ENCODE measurements around the gene EFS. TPM values are rescaled to one million over a fixed set of nuclear protein-coding genes. Genes with fewer than 3 reads are reported as not detected.

Gene EFS
- total and polyA plus RNA-seq, 9 donors: 10.8 to 44.2 (median 29.2) TPM

GRCh38 chr14:23362200-23362599 is 2.8 kb downstream of the EFS start:
- Histone ChIP-seq H3K27me3 (no peaks in the 10 kb centered on the region), H3K27ac (no peak overlapping the region), H3K4me1 (ENCODE audit: insufficient read depth) (no peaks in the 10 kb centered on the region), H3K4me3 (no peak overlapping the region), H3K9me3 (no peaks in the 10 kb centered on the region), H3K36me3 (no peaks in the 10 kb centered on the region)
- TF ChIP-seq POLR2A (IDR thresholded peaks at IDR 0.05) (no peak), CTCF (IDR thresholded peaks at IDR 0.05) (no peak), EP300 (IDR thresholded peaks at IDR 0.05) (no peak)
- no peak for DNase-seq
- intact Hi-C loops (cut with DNase I): loop anchor here in 1 of 4 donors (1.0 kb wide), 1 partner anchor 42 kb away; no protein-coding TSS in a partner anchor
- 66 to 76% (median 70%) methylated on average over 3 of the region's 3 CpGs for WGBS, 3 donors

- WGBS, 3 donors: 76 to 93% (median 77%) methylated on average over 6 of the region's 6 CpGs
- Histone ChIP-seq H3K27ac (no peak overlapping the region), H3K27me3 (no peaks in the 10 kb centered on the region), H3K9me3 (no peaks in the 10 kb centered on the region), H3K4me1 (ENCODE audit: insufficient read depth) (no peaks in the 10 kb centered on the region), H3K4me3 (no peak overlapping the region), H3K36me3 (no peaks in the 10 kb centered on the region)
- no peak for DNase-seq
- no peak for TF ChIP-seq EP300 (IDR thresholded peaks at IDR 0.05)
- TF ChIP-seq CTCF (IDR thresholded peaks at IDR 0.05): no peak
- TF ChIP-seq POLR2A (IDR thresholded peaks at IDR 0.05): no peak
- intact Hi-C loops (cut with DNase I): loop anchor here in 1 of 4 donors (1.0 kb wide), 1 partner anchor 41 kb away; no protein-coding TSS in a partner anchor
Observed at GRCh38 chr14:23361763-23362162, 3.2 kb downstream of the EFS start.

GRCh38 chr14:23361320-23361719 is 3.7 kb downstream of the EFS start:
- Histone ChIP-seq H3K4me3 (no peak overlapping the region), H3K9me3 (no peaks in the 10 kb centered on the region), H3K4me1 (ENCODE audit: insufficient read depth) (no peaks in the 10 kb centered on the region), H3K36me3 (no peaks in the 10 kb centered on the region), H3K27ac (no peak overlapping the region), H3K27me3 (no peaks in the 10 kb centered on the region)
- TF ChIP-seq POLR2A (IDR thresholded peaks at IDR 0.05) (no peak), EP300 (IDR thresholded peaks at IDR 0.05) (no peak), CTCF (IDR thresholded peaks at IDR 0.05) (no peak)
- DNase-seq: no peak
- intact Hi-C loops (cut with DNase I): no loop called here

- TF ChIP-seq EP300 (IDR thresholded peaks at IDR 0.05): no peak
- no peak for TF ChIP-seq CTCF (IDR thresholded peaks at IDR 0.05)
- no peak for TF ChIP-seq POLR2A (IDR thresholded peaks at IDR 0.05)
- H3K4me1 ChIP-seq (ENCODE audit: insufficient read depth): no peaks in the 10 kb centered on the region
- intact Hi-C loops (cut with DNase I): no loop called here
Observed at GRCh38 chr14:23360496-23360895, 4.5 kb downstream of the EFS start.

More at GRCh38 chr14:23360496-23360895, 4.5 kb downstream of the EFS start:
- H3K36me3 ChIP-seq: no peaks in the 10 kb centered on the region
- no peak for DNase-seq
- WGBS, 3 donors: 76 to 78% (median 78%) methylated on average over 11 of the region's 11 CpGs
- no peaks in the 10 kb centered on the region for H3K9me3 ChIP-seq
- H3K27me3 ChIP-seq: no peaks in the 10 kb centered on the region
- no peak overlapping the region for H3K27ac ChIP-seq
- no peak overlapping the region for H3K4me3 ChIP-seq

Data from ovary (tissue), 9 donors.